Measurements from ENCODE around the gene TMEM247.

TMEM247 gene

GRCh38 chr2:46458763-46459500 lies 20.4 kb upstream of the TMEM247 start:
- no peak for TF ChIP-seq ZFX (IDR thresholded peaks at IDR 0.05)
- no peak for TF ChIP-seq CTCF (conservative IDR thresholded peaks at IDR 0.05)
- no peak overlapping the region for H3K27ac ChIP-seq

GRCh38 chr2:46459694-46460093 lies 19.7 kb upstream of the TMEM247 start:
- TF ChIP-seq CTCF (conservative IDR thresholded peaks at IDR 0.05), result no peak
- no peak for TF ChIP-seq ZFX (IDR thresholded peaks at IDR 0.05)
- no peak overlapping the region for H3K27ac ChIP-seq

GRCh38 chr2:46460241-46460921 lies 19.0 kb upstream of the TMEM247 start:
- no peak for TF ChIP-seq ZFX (IDR thresholded peaks at IDR 0.05)
- TF ChIP-seq CTCF (conservative IDR thresholded peaks at IDR 0.05), result no peak
- H3K27ac ChIP-seq, result no peak overlapping the region

- H3K27ac ChIP-seq, result no peak overlapping the region
- TF ChIP-seq ZFX (IDR thresholded peaks at IDR 0.05), result no peak
- peak; percentile 88 for TF ChIP-seq CTCF (conservative IDR thresholded peaks at IDR 0.05)
Observed at GRCh38 chr2:46461011-46461674, 18.2 kb upstream of the TMEM247 start.

GRCh38 chr2:46461709-46462171 lies 17.6 kb upstream of the TMEM247 start:
- H3K27ac ChIP-seq, result no peak overlapping the region
- TF ChIP-seq CTCF (conservative IDR thresholded peaks at IDR 0.05), result peak; percentile 60
- no peak for TF ChIP-seq ZFX (IDR thresholded peaks at IDR 0.05)

GRCh38 chr2:46462936-46463335 lies 16.4 kb upstream of the TMEM247 start:
- TF ChIP-seq ZFX (IDR thresholded peaks at IDR 0.05), result no peak
- no peak for TF ChIP-seq CTCF (conservative IDR thresholded peaks at IDR 0.05)
- H3K27ac ChIP-seq, result no peak overlapping the region

GRCh38 chr2:46469116-46469515 lies 10.2 kb upstream of the TMEM247 start:
- TF ChIP-seq CTCF (conservative IDR thresholded peaks at IDR 0.05) (no peak), ZFX (IDR thresholded peaks at IDR 0.05) (no peak)
- no peak overlapping the region for H3K27ac ChIP-seq

Data from C4-2B (cell line).